RWPE1 (cell line): Measurements from ENCODE around the gene FKBP14.
A peak's percentile ranks its signal among the peaks of the same experiment; 100 is the strongest.

ENCODE experiments used
- CTCF ChIA-PET: fragments of 350-600 bp; sonication (Branson Sonifier 250); formaldehyde crosslinking; extraction: SDS; loops from one replicate; lab custom pipeline; 2021; lab: Yijun Ruan, JAX
- POLR2A ChIA-PET: fragments of 400-600 bp; formaldehyde crosslinking; extraction: SDS; loops from one replicate; lab custom pipeline; 2020; ENCODE audit warnings: antibody characterized with exemption; ENCODE audit not compliant: low non-redundant PET; lab: Yijun Ruan, JAX
- DNase-seq: peaks from one replicate; pipeline ENCODE4 v3.0.0; 2012; ENCODE audit warnings: low spot score
- H3K27ac ChIP-seq: fragments of 450-650 bp; 2 replicates; pipeline ENCODE4 v1.5.1; 2017
- CTCF ChIP-seq: fragments of 450-650 bp; conservative IDR thresholded peaks from 2 replicates; pipeline ENCODE4 v1.5.1; 2017; ENCODE audit warnings: low read depth, mild to moderate bottlenecking

FKBP14 gene

GRCh38 chr7:29972315-29972669 lies 54.2 kb downstream of the FKBP14 start:
- H3K27ac ChIP-seq: no peak overlapping the region
- CTCF ChIA-PET: interaction anchor here (0.6 to 1.2 kb wide), 3 partner anchors 40 to 101 kb away, joined by 3 to 4 read pairs (median 3); no protein-coding TSS in a partner anchor
- DNase-seq: no peak
- POLR2A ChIA-PET: no interaction called here
- TF ChIP-seq CTCF: no peak

- no peak overlapping the region for H3K27ac ChIP-seq
- ChIA-PET CTCF (interaction anchor here (0.8 to 1.2 kb wide), 2 partner anchors 40 to 90 kb away, joined by 3 read pairs; no protein-coding TSS in a partner anchor), POLR2A (no interaction called here)
- no peak for TF ChIP-seq CTCF
- DNase-seq: no peak
Observed at GRCh38 chr7:29971566-29972314, 54.8 kb downstream of the FKBP14 start.

- TF ChIP-seq CTCF: no peak
- no peak for DNase-seq
- CTCF ChIA-PET: no interaction called here
- no peak overlapping the region for H3K27ac ChIP-seq
- POLR2A ChIA-PET: no interaction called here
Observed at GRCh38 chr7:29970158-29970557, 56.3 kb downstream of the FKBP14 start.

- no peak for DNase-seq
- POLR2A ChIA-PET: no interaction called here
- CTCF ChIA-PET: no interaction called here
- TF ChIP-seq CTCF: no peak
- no peak overlapping the region for H3K27ac ChIP-seq
Observed at GRCh38 chr7:29969738-29970137, 56.8 kb downstream of the FKBP14 start.

GRCh38 chr7:29968683-29969395 lies 57.7 kb downstream of the FKBP14 start:
- ChIA-PET POLR2A (no interaction called here), CTCF (interaction anchor here (0.6 to 1.6 kb wide), 2 partner anchors 13 to 564 kb away, joined by 3 read pairs; no protein-coding TSS in a partner anchor)
- peak; percentile 48 for DNase-seq
- peak overlapping the region; percentile 62 for H3K27ac ChIP-seq
- no peak for TF ChIP-seq CTCF

- H3K27ac ChIP-seq: no peak overlapping the region
- POLR2A ChIA-PET: no interaction called here
- TF ChIP-seq CTCF: no peak
- DNase-seq: no peak
- CTCF ChIA-PET: no interaction called here
Observed at GRCh38 chr7:29965030-29965429, 61.5 kb downstream of the FKBP14 start.
